Stimulated activated CD4-positive, alpha-beta T cell treated with anti-CD3 and anti-CD28 coated beads, TNF-alpha, amount 100 ng/mL, for 24 hours (primary cell): ENCODE results near the gene PC.

Experiments used
- DNase-seq, 3 experiments: peaks; one replicate each; pipeline ENCODE4 v3.0.0-alpha.2; 2020; ENCODE audit warnings: low read depth in 3 of 3

Gene PC

DNA sequence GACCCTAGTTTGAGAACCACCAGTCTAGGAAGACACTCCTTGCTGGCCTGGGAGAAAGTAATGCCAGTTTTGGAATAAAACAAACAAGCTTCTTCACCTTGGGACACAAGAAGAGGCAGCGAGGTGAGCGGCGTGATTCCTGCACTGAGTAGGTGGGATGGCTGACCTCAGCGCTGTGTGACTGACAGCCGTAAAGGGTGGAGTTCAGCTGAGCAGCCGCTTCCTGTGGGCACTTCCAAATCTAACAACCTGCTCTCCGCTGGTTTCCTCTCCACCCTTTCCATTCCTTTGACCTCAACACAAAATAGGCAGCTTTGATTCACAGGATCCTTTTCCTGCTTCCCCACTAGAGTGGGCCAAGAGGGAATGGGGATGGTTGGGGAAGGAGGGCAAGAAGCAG lies 45.8 kb downstream of the PC start:
- DNase-seq, result no peak

DNA sequence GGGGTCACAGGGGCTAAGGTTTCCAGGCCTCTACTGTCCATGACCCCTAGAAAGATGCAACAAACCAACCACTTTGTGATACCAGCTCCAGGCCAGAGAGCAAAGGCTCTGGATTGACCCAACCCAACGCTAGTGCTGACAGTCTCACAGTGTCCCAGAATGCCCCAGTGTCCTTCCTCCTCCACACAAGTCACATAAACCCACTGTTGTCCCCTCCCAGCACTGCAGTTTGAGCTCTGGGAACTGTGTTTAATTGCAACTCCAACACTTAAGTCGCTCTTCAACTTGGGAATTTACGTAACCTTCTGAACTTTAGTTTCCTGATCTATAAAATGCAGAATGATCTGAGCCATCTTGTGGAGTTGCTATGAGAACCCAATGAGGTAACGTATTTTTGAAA lies 47.5 kb downstream of the PC start:
- no peak for DNase-seq

- DNase-seq, result no peak
Measured at GRCh38 chr11:66910016-66910415, 48.2 kb downstream of the PC start.

- DNase-seq, result no peak
Measured at GRCh38 chr11:66909181-66909580, 49.0 kb downstream of the PC start.

DNA sequence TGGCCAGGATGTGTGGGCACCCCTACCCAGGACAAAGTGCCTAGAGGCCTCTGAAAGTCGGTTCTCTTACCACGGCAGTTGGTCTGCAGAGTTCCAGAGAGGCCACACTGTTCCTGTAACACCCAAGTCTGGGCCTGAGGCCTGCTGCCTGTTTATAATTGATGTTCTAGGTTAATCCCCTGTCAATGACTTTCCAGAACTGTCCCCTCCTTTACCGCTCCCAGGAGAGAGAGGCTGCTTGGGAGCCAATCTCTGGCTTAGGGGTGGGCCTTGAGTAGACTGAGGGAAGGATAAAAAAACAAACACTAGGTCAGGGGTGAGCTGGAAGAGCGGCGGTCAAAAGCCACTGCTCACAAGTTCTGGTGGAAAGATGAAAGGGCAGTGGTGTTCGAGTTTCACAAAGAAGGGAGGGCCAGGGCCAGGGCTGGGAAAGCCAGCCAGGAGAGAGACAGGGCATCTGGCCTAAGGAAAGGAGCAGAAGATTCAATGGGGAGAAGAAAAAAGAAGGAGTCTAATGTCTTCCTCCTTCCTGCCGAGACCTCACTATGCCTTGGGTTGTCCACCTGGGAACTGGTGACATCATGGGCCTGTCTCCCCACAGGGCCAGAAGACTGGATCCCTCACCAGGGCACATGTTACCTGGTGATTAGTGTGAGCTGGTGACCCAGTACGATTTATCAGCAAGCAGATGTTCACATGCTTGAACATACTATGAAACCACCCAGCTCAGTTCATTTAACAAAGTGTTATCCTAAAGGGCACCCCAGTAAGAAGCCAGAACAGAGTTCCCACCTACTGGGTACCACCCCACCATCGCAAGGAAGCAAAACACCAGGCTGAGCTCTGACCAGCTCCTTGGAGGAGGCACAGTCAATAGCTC lies 50.2 kb downstream of the PC start:
- no peak for DNase-seq

DNA sequence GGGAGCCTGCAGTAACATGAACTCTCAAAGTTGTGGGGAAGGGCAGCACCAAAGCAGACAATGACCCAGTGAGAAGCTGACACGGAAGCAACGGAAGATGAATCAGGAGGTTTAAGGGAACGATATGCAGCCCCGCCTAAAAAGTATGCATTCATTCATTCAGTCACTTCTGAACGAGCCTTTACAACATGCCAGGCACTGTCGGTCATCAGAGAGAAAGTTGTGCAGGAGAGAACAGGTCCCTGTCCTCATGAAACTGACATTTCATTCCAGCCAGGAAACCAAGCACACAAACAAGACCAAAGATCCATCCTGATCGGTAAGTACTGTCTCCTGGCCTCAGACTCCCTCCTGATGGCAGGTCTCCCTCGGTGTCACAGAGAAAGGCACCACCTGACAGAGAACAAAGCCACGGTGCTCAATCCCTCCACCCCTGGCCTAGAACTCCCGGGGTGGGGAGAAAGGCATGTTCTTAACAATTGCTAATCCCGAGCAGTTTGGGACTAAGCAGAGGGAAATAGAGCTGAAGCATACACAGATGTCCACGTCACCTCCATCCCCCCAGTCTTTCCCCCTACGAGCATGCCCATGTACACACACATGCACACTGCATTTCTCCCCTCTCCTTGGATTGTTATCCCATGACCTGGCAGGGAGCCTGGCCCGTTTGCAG lies 52.0 kb downstream of the PC start:
- no peak for DNase-seq

DNA sequence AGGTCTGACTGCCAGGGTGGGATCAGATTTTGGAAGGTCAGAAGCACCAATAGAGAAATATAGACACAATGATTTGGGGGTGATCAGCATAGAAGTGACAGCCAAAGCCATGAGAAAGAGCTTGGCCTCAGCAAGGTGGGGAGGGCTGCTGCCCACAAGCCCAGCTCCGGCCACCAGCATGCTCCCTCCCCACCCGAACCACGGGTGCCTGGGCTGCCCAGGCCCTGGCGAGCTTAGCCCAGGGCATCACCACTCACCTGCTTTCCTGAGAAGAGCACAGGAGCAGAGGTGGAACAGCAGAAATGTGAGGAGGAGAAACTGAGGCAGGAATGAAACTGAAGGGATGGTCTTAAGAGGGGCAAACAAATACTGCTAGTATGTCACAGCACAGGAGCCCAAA lies 52.6 kb downstream of the PC start:
- DNase-seq, result no peak

DNA sequence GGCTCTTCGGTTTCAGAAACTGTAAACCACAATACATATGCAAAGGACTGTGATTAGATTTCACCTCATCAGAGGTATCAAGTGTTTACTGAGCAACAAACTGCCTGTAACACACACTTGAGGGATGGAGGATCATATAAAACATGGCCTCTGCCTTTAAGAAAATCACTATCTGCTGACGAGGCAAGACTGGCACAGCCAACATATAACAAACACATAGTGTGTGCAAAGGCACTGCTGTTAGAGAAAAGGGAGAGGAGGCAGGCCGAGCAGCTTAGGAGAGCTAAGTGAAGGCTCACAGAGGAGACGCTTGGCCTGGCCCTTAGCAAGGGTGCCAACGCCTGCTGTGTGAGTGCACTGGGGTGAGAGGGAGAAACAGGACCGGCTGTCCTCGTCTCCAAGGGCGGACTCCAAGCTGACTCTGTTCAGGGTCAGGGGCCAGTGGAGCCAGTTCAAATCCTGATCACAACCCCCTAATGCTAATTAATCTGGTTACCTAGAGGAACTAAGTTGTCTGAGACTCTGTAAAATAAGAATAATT lies 53.1 kb downstream of the PC start:
- DNase-seq, result no peak

DNA sequence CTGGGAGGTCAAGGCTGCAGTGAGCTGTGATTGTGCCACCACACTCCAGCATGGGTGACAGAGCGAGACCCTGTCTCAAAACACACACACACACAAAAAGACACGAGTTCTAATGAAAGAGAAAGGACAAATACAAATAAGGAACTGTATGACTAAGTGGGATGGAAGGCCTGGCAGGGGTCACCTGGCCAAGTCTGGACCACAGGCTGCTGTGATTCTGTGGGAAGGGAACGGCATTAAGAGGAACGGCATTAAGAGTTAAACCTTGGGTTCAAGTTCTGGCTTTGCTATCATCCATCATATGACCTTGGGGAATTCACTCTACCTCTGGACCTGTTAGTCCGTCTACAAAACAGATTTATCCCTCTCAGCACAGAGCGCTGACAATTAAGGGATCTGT lies 53.6 kb downstream of the PC start:
- no peak for DNase-seq

DNA sequence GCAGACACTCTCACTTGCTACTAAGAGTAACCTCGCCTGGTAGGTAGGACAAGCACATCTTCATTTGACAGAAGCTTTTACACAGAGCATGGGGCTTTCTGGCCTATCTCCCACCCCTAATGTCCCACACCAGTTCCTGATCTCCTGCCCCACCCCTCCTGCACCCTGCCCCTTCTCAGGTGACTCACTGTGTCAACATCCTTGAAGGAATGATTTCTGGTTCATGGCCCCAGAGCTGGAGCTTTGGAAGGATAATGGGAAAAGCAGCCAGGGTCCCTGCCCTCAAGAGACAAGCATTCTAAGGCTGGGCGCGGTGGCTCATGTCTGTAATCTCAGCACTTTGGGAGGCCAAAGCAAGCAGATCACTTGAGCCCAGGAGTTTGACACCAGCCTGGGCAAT lies 54.1 kb downstream of the PC start:
- no peak for DNase-seq

- no peak for DNase-seq
Measured at GRCh38 chr11:66902486-66903177, 55.6 kb downstream of the PC start.

- DNase-seq, result no peak
Measured at GRCh38 chr11:66901964-66902390, 56.2 kb downstream of the PC start.

DNA sequence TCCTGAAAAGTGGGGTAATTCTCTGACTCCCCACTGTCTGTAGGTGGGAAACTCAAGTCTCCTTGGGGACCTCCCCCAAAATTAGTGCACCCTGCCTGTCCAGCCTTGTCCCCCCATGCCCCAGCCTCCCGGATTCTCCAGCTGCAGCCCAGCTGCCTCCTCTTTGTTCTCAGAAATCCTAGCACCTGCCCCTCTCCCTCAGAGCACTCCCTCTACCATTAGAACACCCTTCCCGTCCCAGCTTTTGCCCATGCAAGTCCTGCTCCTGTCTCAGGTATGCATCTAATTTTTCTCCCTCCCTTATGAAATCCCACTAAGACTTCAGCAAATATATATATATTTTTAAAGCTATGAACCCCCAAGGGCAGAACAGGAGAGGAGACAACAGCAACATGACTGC lies 64.0 kb downstream of the PC start:
- DNase-seq, result no peak

DNA sequence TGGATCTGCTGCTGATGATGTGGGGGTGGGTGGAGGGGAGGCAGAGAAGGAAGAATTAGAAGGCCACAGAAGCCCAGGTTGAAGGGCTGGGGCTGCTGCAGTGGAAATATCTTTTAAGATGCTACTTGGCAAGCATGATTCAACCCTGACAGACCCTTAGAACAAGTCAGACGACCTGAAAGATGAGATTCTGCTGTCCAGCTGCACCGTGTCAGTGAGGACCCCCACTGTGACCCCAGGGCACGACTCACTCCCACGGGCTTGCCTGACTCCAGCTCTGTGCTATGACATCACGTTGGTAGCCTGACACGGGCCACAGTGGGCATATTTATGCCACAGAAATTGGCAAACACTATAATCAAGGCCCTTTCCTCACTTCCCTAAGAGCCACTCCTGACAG lies 65.3 kb downstream of the PC start:
- no peak for DNase-seq

DNA sequence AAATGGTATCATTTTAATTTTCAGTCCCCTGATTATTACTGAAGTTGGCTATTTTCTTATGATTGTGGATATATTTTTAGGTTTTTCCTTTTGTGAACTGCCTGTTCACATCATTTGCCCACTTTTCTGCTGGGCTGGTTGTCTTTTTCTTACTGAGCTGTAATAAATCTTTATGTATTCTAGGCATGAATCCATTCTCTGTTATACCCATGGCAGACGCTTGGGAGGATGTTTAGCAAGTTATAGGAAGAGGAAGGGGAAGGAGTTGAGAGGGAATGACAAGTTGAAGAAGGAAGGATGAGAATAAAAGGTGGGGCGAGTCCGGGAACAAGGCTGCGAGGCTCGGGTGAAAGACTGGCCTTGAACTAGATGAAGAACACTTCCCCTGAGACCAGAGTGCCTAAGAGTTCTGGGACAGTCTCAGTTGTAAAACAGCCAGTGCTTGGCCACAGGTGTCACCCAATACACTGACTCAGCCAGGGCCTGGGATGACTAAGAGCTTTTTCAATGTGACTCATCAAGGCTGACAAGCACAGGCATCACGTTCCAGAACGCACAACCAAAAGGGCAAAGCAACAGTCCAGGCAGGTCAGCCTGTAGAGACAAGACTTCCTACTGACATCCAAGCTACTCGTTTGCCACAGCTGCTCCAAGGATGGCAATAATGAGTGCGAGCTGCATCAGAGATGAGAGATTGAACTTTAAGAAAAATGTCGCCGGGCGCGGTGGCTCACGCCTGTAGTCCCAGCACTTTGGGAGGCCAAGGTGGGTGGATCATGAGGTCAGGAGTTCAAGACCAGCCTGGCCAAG lies 66.1 kb downstream of the PC start:
- DNase-seq, result peak; percentile 24 to 66 (median 33)

- DNase-seq, result no peak
Measured at GRCh38 chr11:66889960-66890359, 68.2 kb downstream of the PC start.

DNA sequence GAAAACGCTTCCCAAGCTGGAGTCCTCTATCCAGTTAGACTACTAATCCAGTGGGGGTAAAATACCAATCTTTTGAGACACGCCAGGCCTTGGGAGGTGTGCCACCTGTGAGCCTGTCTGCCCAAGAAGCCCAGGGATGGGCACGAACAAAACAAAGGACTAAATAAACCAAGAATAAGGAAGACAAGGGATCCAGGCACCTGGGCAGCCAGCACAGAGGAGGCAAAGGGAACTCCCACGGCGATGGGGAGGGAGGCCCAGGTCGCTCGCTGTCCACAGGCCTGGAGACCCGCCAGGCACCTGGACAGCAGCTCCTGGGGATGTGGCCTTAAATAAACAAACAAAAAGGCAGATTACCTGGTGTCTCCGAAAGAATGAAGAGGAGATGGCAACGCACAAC lies 69.9 kb downstream of the PC start:
- DNase-seq, result no peak

GRCh38 chr11:66887526-66887925 lies 70.7 kb downstream of the PC start:
- no peak for DNase-seq

GRCh38 chr11:66886671-66887221 lies 71.4 kb downstream of the PC start:
- DNase-seq, result no peak

- no peak for DNase-seq
Measured at GRCh38 chr11:66885950-66886440, 72.2 kb downstream of the PC start.

DNA sequence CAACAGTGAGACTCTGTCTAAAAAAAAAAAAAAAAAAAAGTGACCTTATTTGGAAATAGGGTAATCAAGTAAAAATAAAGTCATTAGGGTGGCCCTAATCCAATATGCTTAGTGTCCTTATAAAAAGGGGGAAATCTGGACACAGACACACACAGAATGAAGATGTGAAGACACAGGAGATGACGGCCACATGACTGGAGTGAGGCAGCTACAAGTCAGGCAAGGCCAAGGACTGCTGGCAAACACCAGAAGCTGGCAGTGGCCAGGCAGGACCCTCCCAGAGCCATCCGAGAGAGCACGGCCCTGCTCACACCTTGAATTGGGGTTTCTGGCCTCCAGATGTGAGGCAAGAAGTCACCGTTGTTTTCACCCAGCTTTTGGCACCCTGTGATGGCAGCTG lies 72.7 kb downstream of the PC start:
- no peak for DNase-seq
